ENCODE measurements around the gene AP2A1.

The AP2A1 gene

GRCh38 chr19:49764341-49764740 is 2.5 kb upstream of the AP2A1 start:
- DNase-seq (ENCODE audit: low read depth in 2 of 2) = no peak
- H3K4me3 ChIP-seq (replicated peaks in 1 of 2; ENCODE audit: low read depth in 2 of 2, low read length in 2 of 2) = no peak overlapping the region
- no peak for TF ChIP-seq CTCF (IDR thresholded peaks at IDR 0.05; ENCODE audit: low read depth, low read length)

GRCh38 chr19:49766007-49766929 is 533 bp upstream of the AP2A1 start:
- peak; percentile 100 for DNase-seq (ENCODE audit: low read depth in 2 of 2)
- TF ChIP-seq CTCF (IDR thresholded peaks at IDR 0.05; ENCODE audit: low read depth, low read length) = no peak
- H3K4me3 ChIP-seq (replicated peaks in 1 of 2; ENCODE audit: low read depth in 2 of 2, low read length in 2 of 2) = peak overlapping the region; percentile 13 to 47

- peak overlapping the region; percentile 86 to 92 for H3K4me3 ChIP-seq (replicated peaks in 1 of 2; ENCODE audit: low read depth in 2 of 2, low read length in 2 of 2)
- DNase-seq (ENCODE audit: low read depth in 2 of 2) = peak in 1 of 2 donors; percentile 19
- TF ChIP-seq CTCF (IDR thresholded peaks at IDR 0.05; ENCODE audit: low read depth, low read length) = no peak
Observed at GRCh38 chr19:49767381-49767780, 580 bp downstream of the AP2A1 start.

GRCh38 chr19:49767967-49768581 is 1.3 kb downstream of the AP2A1 start:
- H3K4me3 ChIP-seq (replicated peaks in 1 of 2; ENCODE audit: low read depth in 2 of 2, low read length in 2 of 2) = peak overlapping the region; percentile 86 to 92
- no peak for DNase-seq (ENCODE audit: low read depth in 2 of 2)
- TF ChIP-seq CTCF (IDR thresholded peaks at IDR 0.05; ENCODE audit: low read depth, low read length) = no peak

- no peak for DNase-seq (ENCODE audit: low read depth in 2 of 2)
- TF ChIP-seq CTCF (IDR thresholded peaks at IDR 0.05; ENCODE audit: low read depth, low read length) = no peak
- no peak overlapping the region for H3K4me3 ChIP-seq (replicated peaks in 1 of 2; ENCODE audit: low read depth in 2 of 2, low read length in 2 of 2)
Observed at GRCh38 chr19:49770529-49770928, 3.7 kb downstream of the AP2A1 start.

- TF ChIP-seq CTCF (IDR thresholded peaks at IDR 0.05; ENCODE audit: low read depth, low read length) = no peak
- DNase-seq (ENCODE audit: low read depth in 2 of 2) = no peak
- H3K4me3 ChIP-seq (replicated peaks in 1 of 2; ENCODE audit: low read depth in 2 of 2, low read length in 2 of 2) = no peak overlapping the region
Observed at GRCh38 chr19:49771674-49772139, 4.9 kb downstream of the AP2A1 start.
